Neural cell (in vitro differentiated cells): ENCODE results near the gene SLC25A25.
"Not testable (repeated sequence)": the region's sequence is repeated elsewhere in the genome, so short reads cannot be mapped to it uniquely, and the experiment has no call there.

ENCODE experiments used
- CTCF ChIP-seq: fragments of 450-650 bp; IDR thresholded peaks from 2 replicates; pipeline ENCODE4 v1.5.1; 2014; ENCODE audit warnings: antibody characterized with exemption, mild to moderate bottlenecking, moderate library complexity; ENCODE audit not compliant: poor library complexity, severe bottlenecking
- EP300 ChIP-seq: fragments of 450-650 bp; conservative IDR thresholded peaks from 2 replicates; pipeline ENCODE4 v1.6.1; 2014; ENCODE audit warnings: antibody characterized with exemption, mild to moderate bottlenecking, moderate library complexity; ENCODE audit not compliant: poor library complexity, severe bottlenecking
- EZH2 ChIP-seq: fragments of 200-600, 300-800 bp; shearing (Covaris generic), sonication (generic); IDR thresholded peaks from 2 replicates; pipeline ENCODE4 v1.6.1; 2014; ENCODE audit warnings: antibody characterized with exemption, low read length, borderline replicate concordance, mild to moderate bottlenecking; ENCODE audit not compliant: insufficient read depth, poor library complexity, severe bottlenecking
- MXI1 ChIP-seq: fragments of 450-650 bp; conservative IDR thresholded peaks from 2 replicates; pipeline ENCODE4 v1.6.1; 2014; ENCODE audit warnings: antibody characterized with exemption, mild to moderate bottlenecking; ENCODE audit not compliant: poor library complexity, severe bottlenecking
- POLR2AphosphoS5 ChIP-seq: IDR thresholded peaks from 2 replicates; pipeline ENCODE4 v1.6.1; 2012
- RAD21 ChIP-seq: fragments of 450-650 bp; conservative IDR thresholded peaks from 2 replicates; pipeline ENCODE4 v1.6.1; 2014; ENCODE audit warnings: antibody characterized with exemption, mild to moderate bottlenecking, moderate library complexity
- REST ChIP-seq: IDR thresholded peaks from 2 replicates; pipeline ENCODE4 v1.6.1; 2012; ENCODE audit warnings: borderline replicate concordance
- SMC3 ChIP-seq: fragments of 450-650 bp; conservative IDR thresholded peaks from 2 replicates; pipeline ENCODE4 v1.6.1; 2014; ENCODE audit warnings: antibody characterized with exemption, mild to moderate bottlenecking, moderate library complexity; ENCODE audit not compliant: poor library complexity
- TAF1 ChIP-seq: IDR thresholded peaks from 2 replicates; pipeline ENCODE4 v1.6.1; 2012; ENCODE audit warnings: low read depth

GRCh38 chr9:128132139-128132538 is 64.1 kb downstream of the SLC25A25 start:
- TF ChIP-seq CTCF, POLR2AphosphoS5, SMC3, REST, TAF1, RAD21, EP300, EZH2, MXI1: not testable (repeated sequence)
